ENCODE results near the gene ADAT1.

Gene ADAT1

GRCh38 chr16:75559564-75560372 is 63.3 kb downstream of the ADAT1 start:
- H2AFZ ChIP-seq (ENCODE audit: low read depth, low read length), result no peak overlapping the region
- no peak for DNase-seq
- H3K9me3 ChIP-seq (ENCODE audit: insufficient read depth, low read length, severe bottlenecking), result no peaks in the 10 kb centered on the region
- no peaks in the 10 kb centered on the region for H4K20me1 ChIP-seq (ENCODE audit: insufficient read depth, low read length)
- no peak overlapping the region for H3K4me3 ChIP-seq (ENCODE audit: low read depth in 1 of 2, low read length in 2 of 2)
- H3K27ac ChIP-seq (ENCODE audit: low read length), result no peak overlapping the region
- H3K9ac ChIP-seq (ENCODE audit: low read depth, low read length), result no peak overlapping the region
- no peaks in the 10 kb centered on the region for H3K36me3 ChIP-seq (ENCODE audit: insufficient read depth, low read length)
- ATAC-seq (ENCODE audit: insufficient read depth, low read depth), result no peak
- no peak overlapping the region for H3K4me2 ChIP-seq (ENCODE audit: insufficient read depth, low read length)
- TF ChIP-seq, protein P1, sequence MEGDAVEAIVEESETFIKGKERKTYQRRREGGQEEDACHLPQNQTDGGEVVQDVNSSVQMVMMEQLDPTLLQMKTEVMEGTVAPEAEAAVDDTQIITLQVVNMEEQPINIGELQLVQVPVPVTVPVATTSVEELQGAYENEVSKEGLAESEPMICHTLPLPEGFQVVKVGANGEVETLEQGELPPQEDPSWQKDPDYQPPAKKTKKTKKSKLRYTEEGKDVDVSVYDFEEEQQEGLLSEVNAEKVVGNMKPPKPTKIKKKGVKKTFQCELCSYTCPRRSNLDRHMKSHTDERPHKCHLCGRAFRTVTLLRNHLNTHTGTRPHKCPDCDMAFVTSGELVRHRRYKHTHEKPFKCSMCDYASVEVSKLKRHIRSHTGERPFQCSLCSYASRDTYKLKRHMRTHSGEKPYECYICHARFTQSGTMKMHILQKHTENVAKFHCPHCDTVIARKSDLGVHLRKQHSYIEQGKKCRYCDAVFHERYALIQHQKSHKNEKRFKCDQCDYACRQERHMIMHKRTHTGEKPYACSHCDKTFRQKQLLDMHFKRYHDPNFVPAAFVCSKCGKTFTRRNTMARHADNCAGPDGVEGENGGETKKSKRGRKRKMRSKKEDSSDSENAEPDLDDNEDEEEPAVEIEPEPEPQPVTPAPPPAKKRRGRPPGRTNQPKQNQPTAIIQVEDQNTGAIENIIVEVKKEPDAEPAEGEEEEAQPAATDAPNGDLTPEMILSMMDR (IDR thresholded peaks at IDR 0.05; ENCODE audit: borderline replicate concordance, extremely low read depth, low read length, poor library complexity, severe bottlenecking), result no peak
- TF ChIP-seq EZH2 (IDR thresholded peaks at IDR 0.05; ENCODE audit: borderline replicate concordance, low read depth, low read length, severe bottlenecking), result no peak
- peaks cover 23% of the 10 kb centered on the region for H3K4me1 ChIP-seq (ENCODE audit: insufficient read depth, low read length)
- no peaks in the 10 kb centered on the region for H3K27me3 ChIP-seq (ENCODE audit: insufficient read depth, low read length, poor library complexity)
- no peaks in the 10 kb centered on the region for H3K79me2 ChIP-seq (ENCODE audit: insufficient read depth, low read length)

DNA sequence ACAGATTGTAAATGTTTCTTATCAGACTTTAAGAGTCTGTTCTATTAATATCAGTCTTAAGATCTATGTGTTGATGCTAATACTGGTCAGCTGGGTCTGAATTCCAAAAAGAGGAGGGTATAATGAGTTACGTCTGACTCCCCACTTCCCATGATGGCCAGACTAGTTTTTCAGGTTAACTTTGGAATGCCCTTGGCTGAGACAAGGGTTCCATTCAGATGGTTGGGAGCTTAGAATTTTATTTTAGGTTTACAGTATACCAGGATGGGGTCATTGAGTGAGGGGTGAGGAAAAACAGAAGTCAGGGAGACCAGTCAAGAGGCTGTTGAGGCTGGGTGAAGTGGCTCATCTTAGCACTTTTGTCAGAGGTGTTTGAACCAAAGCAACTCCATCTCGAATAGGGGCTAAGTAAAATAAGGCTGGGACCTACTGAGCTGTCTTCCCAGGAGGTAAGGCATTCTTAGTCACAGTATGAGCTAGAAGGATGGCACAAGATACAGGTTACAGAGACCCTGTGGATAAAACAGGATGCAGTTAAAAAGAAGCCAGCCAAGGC is 64.2 kb downstream of the ADAT1 start:
- ATAC-seq (ENCODE audit: insufficient read depth, low read depth) (no peak), DNase-seq (no peak)
- no peak overlapping the region for H3K4me2 ChIP-seq (ENCODE audit: insufficient read depth, low read length)
- no peaks in the 10 kb centered on the region for H4K20me1 ChIP-seq (ENCODE audit: insufficient read depth, low read length)
- H3K36me3 ChIP-seq (ENCODE audit: insufficient read depth, low read length), result no peaks in the 10 kb centered on the region
- TF ChIP-seq EZH2 (IDR thresholded peaks at IDR 0.05; ENCODE audit: borderline replicate concordance, low read depth, low read length, severe bottlenecking), result no peak
- TF ChIP-seq, protein P1 (IDR thresholded peaks at IDR 0.05; ENCODE audit: borderline replicate concordance, extremely low read depth, low read length, poor library complexity, severe bottlenecking), result no peak
- no peaks in the 10 kb centered on the region for H3K9me3 ChIP-seq (ENCODE audit: insufficient read depth, low read length, severe bottlenecking)
- no peak overlapping the region for H3K9ac ChIP-seq (ENCODE audit: low read depth, low read length)
- H2AFZ ChIP-seq (ENCODE audit: low read depth, low read length), result no peak overlapping the region
- H3K79me2 ChIP-seq (ENCODE audit: insufficient read depth, low read length), result no peaks in the 10 kb centered on the region
- no peaks in the 10 kb centered on the region for H3K27me3 ChIP-seq (ENCODE audit: insufficient read depth, low read length, poor library complexity)
- H3K4me3 ChIP-seq (ENCODE audit: low read depth in 1 of 2, low read length in 2 of 2), result no peak overlapping the region
- H3K27ac ChIP-seq (ENCODE audit: low read length), result no peak overlapping the region
- H3K4me1 ChIP-seq (ENCODE audit: insufficient read depth, low read length), result peaks cover 23% of the 10 kb centered on the region

DNA sequence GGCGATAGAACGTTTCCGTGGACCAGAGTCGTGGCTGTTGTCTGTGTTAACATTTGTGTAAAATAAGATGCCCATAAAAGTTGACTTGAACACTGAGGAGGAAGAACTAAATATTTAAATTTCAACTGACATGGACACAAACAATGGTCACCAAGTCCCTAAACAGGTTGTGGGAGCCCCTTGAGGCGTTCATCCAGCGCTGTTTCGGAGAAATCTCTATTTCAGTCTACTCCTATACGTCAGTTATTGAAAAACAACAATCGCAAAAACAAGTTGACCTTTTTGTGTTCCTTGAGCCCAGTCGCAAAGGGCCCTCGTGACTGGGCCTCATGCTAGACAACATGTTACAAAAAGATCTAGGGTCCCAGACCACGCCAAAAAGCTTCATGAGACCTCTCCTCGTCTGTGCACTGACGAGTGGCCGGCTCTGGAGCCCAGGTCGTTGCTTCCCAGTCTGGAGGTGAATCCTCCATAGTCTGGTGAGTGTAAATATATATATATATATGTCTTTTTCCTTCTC is 66.6 kb downstream of the ADAT1 start:
- Histone ChIP-seq H3K27me3 (ENCODE audit: insufficient read depth, low read length, poor library complexity) (no peaks in the 10 kb centered on the region), H3K9me3 (ENCODE audit: insufficient read depth, low read length, severe bottlenecking) (no peaks in the 10 kb centered on the region), H2AFZ (ENCODE audit: low read depth, low read length) (peak overlapping the region; percentile 84), H3K36me3 (ENCODE audit: insufficient read depth, low read length) (no peaks in the 10 kb centered on the region), H3K4me3 (ENCODE audit: low read depth in 1 of 2, low read length in 2 of 2) (peak overlapping the region; percentile 43 to 73; a peak in 3 of 4 replicates), H3K4me1 (ENCODE audit: insufficient read depth, low read length) (peaks cover 23% of the 10 kb centered on the region), H3K4me2 (ENCODE audit: insufficient read depth, low read length) (peak overlapping the region; percentile 91), H3K79me2 (ENCODE audit: insufficient read depth, low read length) (no peaks in the 10 kb centered on the region), H4K20me1 (ENCODE audit: insufficient read depth, low read length) (no peaks in the 10 kb centered on the region), H3K9ac (ENCODE audit: low read depth, low read length) (peak overlapping the region; percentile 56), H3K27ac (ENCODE audit: low read length) (peak overlapping the region; percentile 56)
- ATAC-seq (ENCODE audit: insufficient read depth, low read depth) (no peak), DNase-seq (no peak)
- no peak for TF ChIP-seq EZH2 (IDR thresholded peaks at IDR 0.05; ENCODE audit: borderline replicate concordance, low read depth, low read length, severe bottlenecking)
- TF ChIP-seq, protein P1 (IDR thresholded peaks at IDR 0.05; ENCODE audit: borderline replicate concordance, extremely low read depth, low read length, poor library complexity, severe bottlenecking), result no peak

Measured in DND-41 (cell line).